Keratinocyte (primary cell): Measurements from ENCODE around the gene ACTR3C. TPM values are rescaled to one million over a fixed set of nuclear protein-coding genes. Genes with fewer than 3 reads are reported as not detected.

Source experiments
- DNase-seq: peaks from one replicate; pipeline ENCODE4 v3.0.0-alpha.2; 2011; ENCODE audit warnings: low read depth, missing footprints, low spot score
- FAIRE-seq: peaks from 2 replicates; lab custom pipeline; 2011; peaks lifted over from hg19 to GRCh38; lab: Jason Lieb, UNC
- H2AFZ ChIP-seq: 2 replicates; pipeline ENCODE4 v1.6.0; 2012; ENCODE audit warnings: low read length, control low read depth, inconsistent platforms; ENCODE audit not compliant: control insufficient read depth
- H3K27ac ChIP-seq: 2 replicates; pipeline ENCODE4 v1.5.1; 2011; ENCODE audit warnings: low read length; ENCODE audit not compliant: control insufficient read depth, insufficient read depth
- H3K27me3 ChIP-seq: 3 replicates; pipeline ENCODE4 v1.6.0; 2011; ENCODE audit warnings: low read length; ENCODE audit not compliant: control insufficient read depth, insufficient read depth; ENCODE audit errors: extremely low read depth
- H3K36me3 ChIP-seq, 2 experiments: 2 replicates in 1 of 2; 3 replicates in 1 of 2; pipeline ENCODE4 v1.5.1; 2011; ENCODE audit warnings: low read length in 2 of 2, mild to moderate bottlenecking in 1 of 2; ENCODE audit not compliant: control insufficient read depth in 2 of 2, insufficient read depth in 2 of 2; ENCODE audit errors: extremely low read depth in 1 of 2
- H3K4me1 ChIP-seq: 3 replicates; pipeline ENCODE4 v1.5.1; 2011; ENCODE audit warnings: low read length; ENCODE audit not compliant: control insufficient read depth, insufficient read depth; ENCODE audit errors: extremely low read depth
- H3K4me2 ChIP-seq: 3 replicates; pipeline ENCODE4 v1.6.0; 2011; ENCODE audit warnings: low read depth, low read length; ENCODE audit not compliant: control insufficient read depth, insufficient read depth; ENCODE audit errors: extremely low read depth
- H3K4me3 ChIP-seq, 3 experiments: fragments of 200-600 bp in 1 of 3; sonication (generic) in 1 of 3; 2 replicates in 2 of 3; 3 replicates in 1 of 3; pipeline ENCODE4 v1.5.1; 2011 to 2016; ENCODE audit warnings: low read length in 3 of 3, mild to moderate bottlenecking in 3 of 3, control low read depth in 2 of 3, inconsistent platforms in 1 of 3, low read depth in 1 of 3, mixed read lengths in 1 of 3, mixed run types in 1 of 3, moderate library complexity in 1 of 3; ENCODE audit not compliant: control insufficient read depth in 2 of 3, insufficient read depth in 2 of 3; ENCODE audit errors: extremely low read depth in 1 of 3
- H3K79me2 ChIP-seq: 2 replicates; pipeline ENCODE4 v1.6.0; 2012; ENCODE audit warnings: low read length; ENCODE audit not compliant: control insufficient read depth, insufficient read depth
- H3K9ac ChIP-seq: 3 replicates; pipeline ENCODE4 v1.6.0; 2011; ENCODE audit warnings: low read length; ENCODE audit not compliant: control insufficient read depth, insufficient read depth; ENCODE audit errors: extremely low read depth
- H3K9me1 ChIP-seq: 3 replicates; pipeline ENCODE4 v1.6.0; 2011; ENCODE audit warnings: low read length; ENCODE audit not compliant: control insufficient read depth, insufficient read depth; ENCODE audit errors: extremely low read depth
- H3K9me3 ChIP-seq: 2 replicates; pipeline ENCODE4 v1.5.1; 2012; ENCODE audit warnings: low read depth, low read length; ENCODE audit not compliant: control insufficient read depth
- H4K20me1 ChIP-seq: 3 replicates; pipeline ENCODE4 v1.6.0; 2011; ENCODE audit warnings: low read length; ENCODE audit not compliant: control insufficient read depth, insufficient read depth; ENCODE audit errors: extremely low read depth
- EZH2 ChIP-seq: IDR thresholded peaks from one replicate; pipeline ENCODE4 v1.6.1; 2012; ENCODE audit warnings: inconsistent platforms, mild to moderate bottlenecking, low read length, moderate library complexity
- dilution Hi-C: fragments of 300-500 bp; cut with MboI; formaldehyde crosslinking; loops from one replicate; pipeline ENCODE4 v1.7.0; 2020; ENCODE audit warnings: low sequenced_read_pairs; ENCODE audit not compliant: extremely low pct_ligation_motif_present
- polyA plus RNA-seq, 5 experiments: library from polyadenylated mRNA; depleted of rRNA in 3 of 5; stranded (reverse) in 3 of 5; stranded (forward) in 1 of 5; unstranded in 1 of 5; fragments of >200 nt; gene quantifications; 1 replicate in 1 of 5; 2 replicates in 3 of 5; 3 replicates in 1 of 5; pipeline versions ENCODE4 v1.2.1 to v1.2.3, GENCODE V29; 2011 to 2012; ENCODE audit warnings: missing spikeins in 2 of 5, low read depth in 1 of 5, low replicate concordance in 1 of 5
- TF ChIP-seq, protein P1 (sequence below), 3 experiments: IDR thresholded peaks in 1 of 3; conservative IDR thresholded peaks in 1 of 3; optimal IDR thresholded peaks in 1 of 3; 2 replicates in 2 of 3; 3 replicates in 1 of 3; pipeline versions ENCODE3 to v1.5.1; 2011; ENCODE audit warnings: low read length in 3 of 3, mild to moderate bottlenecking in 3 of 3, moderate library complexity in 2 of 3, control low read depth in 1 of 3, inconsistent platforms in 1 of 3; ENCODE audit not compliant: insufficient read depth in 2 of 3; ENCODE audit errors: extremely low read depth in 1 of 3

Gene ACTR3C
- polyA plus RNA-seq, 1 donor (not counting 4 experiments of a cell fraction or from before 2014, with no cell fraction given), result 1.3 TPM

DNA sequence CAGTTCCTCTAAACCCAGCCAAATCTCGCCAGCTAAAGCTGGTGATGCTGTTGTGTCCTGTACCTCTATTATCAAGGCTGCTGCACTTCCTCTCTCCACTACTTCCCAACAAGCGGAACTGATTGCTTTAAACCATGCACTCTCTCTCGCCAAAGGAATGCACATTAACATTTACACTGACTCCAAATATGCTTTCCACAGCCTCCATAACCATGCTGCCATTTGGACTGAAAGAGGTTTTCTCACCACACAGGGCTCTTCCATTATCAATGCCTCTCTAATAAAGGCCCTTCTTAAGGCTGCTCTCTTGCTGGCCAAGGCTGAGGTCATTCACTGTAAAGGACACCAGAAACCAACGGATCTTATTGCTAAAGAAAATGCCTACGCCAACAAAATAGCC lies 11.6 kb downstream of the ACTR3C start:
- H3K9me3 ChIP-seq, result no peaks in the 10 kb centered on the region
- H3K36me3 ChIP-seq, result no peaks in the 10 kb centered on the region
- no peak overlapping the region for H3K4me3 ChIP-seq
- FAIRE-seq (no peak), DNase-seq (no peak)
- dilution Hi-C loops, result no loop called here
- no peaks in the 10 kb centered on the region for H4K20me1 ChIP-seq
- TF ChIP-seq, protein P1, sequence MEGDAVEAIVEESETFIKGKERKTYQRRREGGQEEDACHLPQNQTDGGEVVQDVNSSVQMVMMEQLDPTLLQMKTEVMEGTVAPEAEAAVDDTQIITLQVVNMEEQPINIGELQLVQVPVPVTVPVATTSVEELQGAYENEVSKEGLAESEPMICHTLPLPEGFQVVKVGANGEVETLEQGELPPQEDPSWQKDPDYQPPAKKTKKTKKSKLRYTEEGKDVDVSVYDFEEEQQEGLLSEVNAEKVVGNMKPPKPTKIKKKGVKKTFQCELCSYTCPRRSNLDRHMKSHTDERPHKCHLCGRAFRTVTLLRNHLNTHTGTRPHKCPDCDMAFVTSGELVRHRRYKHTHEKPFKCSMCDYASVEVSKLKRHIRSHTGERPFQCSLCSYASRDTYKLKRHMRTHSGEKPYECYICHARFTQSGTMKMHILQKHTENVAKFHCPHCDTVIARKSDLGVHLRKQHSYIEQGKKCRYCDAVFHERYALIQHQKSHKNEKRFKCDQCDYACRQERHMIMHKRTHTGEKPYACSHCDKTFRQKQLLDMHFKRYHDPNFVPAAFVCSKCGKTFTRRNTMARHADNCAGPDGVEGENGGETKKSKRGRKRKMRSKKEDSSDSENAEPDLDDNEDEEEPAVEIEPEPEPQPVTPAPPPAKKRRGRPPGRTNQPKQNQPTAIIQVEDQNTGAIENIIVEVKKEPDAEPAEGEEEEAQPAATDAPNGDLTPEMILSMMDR (optimal IDR thresholded peaks at IDR 0.05 in 1 of 3, IDR thresholded peaks at IDR 0.05 in 1 of 3, conservative IDR thresholded peaks at IDR 0.05 in 1 of 3; ENCODE audit: extremely low read depth in 1 of 3, insufficient read depth in 2 of 3, low read length in 3 of 3), result no peak
- TF ChIP-seq EZH2, result no peak
- H3K27me3 ChIP-seq, result no peaks in the 10 kb centered on the region
- no peak overlapping the region for H3K4me2 ChIP-seq
- H3K79me2 ChIP-seq, result no peaks in the 10 kb centered on the region
- no peak overlapping the region for H3K27ac ChIP-seq
- no peaks in the 10 kb centered on the region for H3K4me1 ChIP-seq
- no peaks in the 10 kb centered on the region for H3K9me1 ChIP-seq
- H3K9ac ChIP-seq, result no peak overlapping the region
- H2AFZ ChIP-seq, result no peak overlapping the region

DNA sequence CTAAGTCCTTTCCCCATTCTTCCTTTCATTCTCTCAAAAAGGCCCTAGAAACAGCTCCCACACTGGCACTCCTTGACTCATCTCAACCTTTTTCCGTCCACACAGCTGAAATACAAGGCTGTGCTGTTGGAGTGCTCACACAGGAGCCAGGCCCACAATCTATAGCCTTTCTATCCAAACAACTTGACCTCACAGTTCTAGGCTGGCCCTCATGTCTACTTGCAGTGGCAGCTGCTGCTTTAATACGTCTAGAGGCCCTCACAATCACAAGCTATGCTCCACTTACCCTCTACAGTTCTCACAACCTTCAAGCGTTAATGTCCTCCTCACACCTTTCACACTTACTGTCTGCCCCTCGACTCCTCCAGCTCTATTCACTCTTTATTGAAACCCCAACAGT lies 12.2 kb downstream of the ACTR3C start:
- Histone ChIP-seq H3K9me3 (no peaks in the 10 kb centered on the region), H3K79me2 (no peaks in the 10 kb centered on the region), H3K27me3 (no peaks in the 10 kb centered on the region), H2AFZ (no peak overlapping the region), H3K36me3 (no peaks in the 10 kb centered on the region), H3K9ac (no peak overlapping the region), H4K20me1 (no peaks in the 10 kb centered on the region), H3K4me3 (no peak overlapping the region), H3K27ac (no peak overlapping the region), H3K4me2 (no peak overlapping the region), H3K9me1 (no peaks in the 10 kb centered on the region), H3K4me1 (no peaks in the 10 kb centered on the region)
- no peak for DNase-seq
- dilution Hi-C loops, result no loop called here
- no peak for FAIRE-seq
- TF ChIP-seq EZH2, result no peak
- TF ChIP-seq, protein P1 (optimal IDR thresholded peaks at IDR 0.05 in 1 of 3, IDR thresholded peaks at IDR 0.05 in 1 of 3, conservative IDR thresholded peaks at IDR 0.05 in 1 of 3; ENCODE audit: extremely low read depth in 1 of 3, insufficient read depth in 2 of 3, low read length in 3 of 3), result no peak
